GM12878 (cell line): ENCODE results near the gene BMP8B. TPM values are rescaled to one million over a fixed set of nuclear protein-coding genes. Genes with fewer than 3 reads are reported as not detected.

ENCODE experiments used
- ATAC-seq: fragments of 200-7000 bp; cut with Tn5 transposase; 3 replicates; pipeline ENCODE4 v1.9.1; 2020; ENCODE audit warnings: mild to moderate bottlenecking, moderate library complexity
- BruUV-seq: library from RNA; stranded (reverse); fragments of 400-500 nt; replicated peaks from 2 replicates; lab custom pipeline; 2021; lab: Mats Ljungman, UMichigan
- CTCF ChIA-PET: fragments of 300-600 bp; sonication (Branson Sonifier 250); formaldehyde crosslinking; extraction: SDS; loops from one replicate; lab custom pipeline; 2021; ENCODE audit warnings: inconsistent platforms; lab: Yijun Ruan, JAX
- POLR2A ChIA-PET: fragments of 350-600 bp; formaldehyde crosslinking; extraction: SDS; loops from one replicate; lab custom pipeline; 2021; ENCODE audit warnings: inconsistent platforms; lab: Charles Lee
- RAD21 ChIA-PET: fragments of 300-600 bp; sonication (Branson Sonifier 250); formaldehyde crosslinking; loops from one replicate; lab custom pipeline; 2023; ENCODE audit warnings: antibody characterized with exemption; ENCODE audit not compliant: unreplicated experiment; lab: Charles Lee
- SMC1A ChIA-PET: fragments of 300-600 bp; sonication (Branson Sonifier 250); formaldehyde crosslinking; loops from one replicate; lab custom pipeline; 2023; ENCODE audit not compliant: unreplicated experiment, uncharacterized antibody; lab: Charles Lee
- DNase-seq: peaks from one replicate; pipeline ENCODE4 v3.0.0-alpha.2; 2011; ENCODE audit warnings: low read depth, low spot score
- FAIRE-seq: peaks from 3 replicates; lab custom pipeline; 2011; peaks lifted over from hg19 to GRCh38; lab: Jason Lieb, UNC
- H2AFZ ChIP-seq: 2 replicates; pipeline ENCODE4 v1.6.0; 2011; ENCODE audit warnings: low read depth, low read length, control low read depth; ENCODE audit not compliant: control insufficient read depth
- H3K27ac ChIP-seq: 2 replicates; pipeline ENCODE4 v1.5.1; 2011; ENCODE audit warnings: control low read depth; ENCODE audit not compliant: control insufficient read depth, insufficient read depth
- H3K27me3 ChIP-seq, 2 experiments: replicated peaks in 1 of 2; 2 replicates each; pipeline versions ENCODE4 v1.6.0 to v1.6.1; 2011; ENCODE audit warnings: low read length in 1 of 2; ENCODE audit not compliant: control insufficient read depth in 2 of 2, insufficient read depth in 2 of 2
- H3K36me3 ChIP-seq, 2 experiments: 2 replicates each; pipeline ENCODE4 v1.5.1; 2011; ENCODE audit warnings: low read length in 1 of 2; ENCODE audit not compliant: control insufficient read depth in 2 of 2, insufficient read depth in 2 of 2
- H3K4me1 ChIP-seq: 2 replicates; pipeline ENCODE4 v1.6.1; 2011; ENCODE audit warnings: mild to moderate bottlenecking, low read length, moderate library complexity, mixed read lengths; ENCODE audit not compliant: control insufficient read depth, insufficient read depth
- H3K4me2 ChIP-seq: 2 replicates; pipeline ENCODE4 v1.6.0; 2011; ENCODE audit warnings: control low read depth; ENCODE audit not compliant: control insufficient read depth, insufficient read depth
- H3K4me3 ChIP-seq: fragments of 200-600 bp; sonication (generic); 2 replicates; pipeline ENCODE4 v1.5.1; 2016
- H3K79me2 ChIP-seq: 2 replicates; pipeline ENCODE4 v1.6.0; 2011; ENCODE audit warnings: low read length; ENCODE audit not compliant: control insufficient read depth, insufficient read depth
- H3K9ac ChIP-seq: 2 replicates; pipeline ENCODE4 v1.8.0; 2011; ENCODE audit warnings: low read length, control low read depth, mixed read lengths; ENCODE audit not compliant: control insufficient read depth, insufficient read depth
- H3K9me3 ChIP-seq: replicated peaks from 3 replicates; pipeline ENCODE4 v1.5.1; 2011; ENCODE audit warnings: mild to moderate bottlenecking, low read length; ENCODE audit not compliant: control insufficient read depth, insufficient read depth
- H4K20me1 ChIP-seq: 2 replicates; pipeline ENCODE4 v1.6.0; 2011; ENCODE audit not compliant: control insufficient read depth, insufficient read depth
- BACH1 ChIP-seq: fragments of 450-650 bp; IDR thresholded peaks from 2 replicates; pipeline ENCODE4 v1.6.1; 2017; ENCODE audit warnings: mild to moderate bottlenecking, borderline replicate concordance
- CHD2 ChIP-seq: IDR thresholded peaks from 2 replicates; pipeline ENCODE4 v1.6.1; 2011; ENCODE audit warnings: low read depth, low read length, improper control_type of control experiment, borderline replicate concordance
- CREB1 ChIP-seq: IDR thresholded peaks from 2 replicates; pipeline ENCODE4 v1.6.1; 2012; ENCODE audit warnings: low read depth, mild to moderate bottlenecking, inconsistent platforms
- EED ChIP-seq: sonication (generic); IDR thresholded peaks from 2 replicates; pipeline ENCODE4 v1.6.1; 2016; ENCODE audit warnings: antibody characterized with exemption, low read depth
- KDM1A ChIP-seq: fragments of 200-600 bp; sonication (generic); IDR thresholded peaks from 2 replicates; pipeline ENCODE4 v1.6.1; 2016; ENCODE audit warnings: borderline replicate concordance
- PAX5 ChIP-seq: IDR thresholded peaks from 2 replicates; pipeline ENCODE4 v1.6.1; 2011; ENCODE audit warnings: low read depth, low read length, borderline replicate concordance
- RBBP5 ChIP-seq: fragments of 200-600 bp; sonication (generic); conservative IDR thresholded peaks from 2 replicates; pipeline ENCODE4 v1.6.1; 2016
- SMC3 ChIP-seq: IDR thresholded peaks from 2 replicates; pipeline ENCODE4 v1.6.1; 2011; ENCODE audit warnings: low read length, improper control_type of control experiment, borderline replicate concordance
- SRF ChIP-seq, 2 experiments: IDR thresholded peaks; 2 replicates each; pipeline ENCODE4 v1.6.1; 2011; ENCODE audit warnings: low read depth in 2 of 2, low read length in 2 of 2, mild to moderate bottlenecking in 1 of 2, moderate library complexity in 1 of 2
- in situ Hi-C: fragments of 300-500 bp; cut with MboI; formaldehyde crosslinking; loops from 9 replicates; pipeline ENCODE4 v1.14.3; 2018; ENCODE audit warnings: mixed read lengths
- intact Hi-C: fragments of 100-400 bp; cut with micrococcal nuclease; formaldehyde crosslinking; loops from one replicate; pipeline ENCODE4 v1.14.2; 2022; ENCODE audit not compliant: unreplicated experiment
- polyA plus RNA-seq, 11 experiments: library from polyadenylated mRNA; depleted of rRNA in 4 of 11; unstranded in 6 of 11; stranded (reverse) in 5 of 11; fragments of >200 nt; fragmentation: Nextera tagmentation in 4 of 11; fragmentation: Illumina TruSeq in 1 of 11; extraction: Ambion mirVana in 4 of 11; extraction: Trizol in 1 of 11; gene quantifications; 1 replicate in 1 of 11; 2 replicates in 10 of 11; pipeline versions ENCODE4 v1.2.1 to v1.2.3, GENCODE V29; 2011 to 2016; ENCODE audit warnings: inconsistent platforms in 2 of 11, missing spikeins in 2 of 11, low read depth in 1 of 11
- total RNA-seq, 4 experiments: library from RNA; depleted of rRNA in 3 of 4; stranded (reverse); fragments of >200 nt in 3 of 4; fragmentation: Illumina TruSeq in 1 of 4; extraction: Trizol in 1 of 4; gene quantifications; 2 replicates each; pipeline versions ENCODE4 v1.2.1 to v1.2.3, GENCODE V29; 2013 to 2021
- TF ChIP-seq, protein P1 (sequence below): IDR thresholded peaks from 2 replicates; pipeline ENCODE4 v1.6.1; 2011; ENCODE audit warnings: mild to moderate bottlenecking, low read depth, low read length, moderate library complexity; ENCODE audit not compliant: insufficient replicate concordance
- TF ChIP-seq, protein P2 (sequence below): fragments of 450-650 bp; IDR thresholded peaks from 2 replicates; pipeline ENCODE4 v1.6.1; 2017; ENCODE audit warnings: mild to moderate bottlenecking, low read depth, inconsistent platforms; ENCODE audit not compliant: poor library complexity, severe bottlenecking
- TF ChIP-seq, protein P3 (sequence below): IDR thresholded peaks from 2 replicates; pipeline ENCODE4 v1.6.1; 2012; ENCODE audit warnings: low read depth, low read length, improper control_type of control experiment

Gene BMP8B
- total and polyA plus RNA-seq, 10 of the 15 experiments (the other 5 are each of a cell fraction or from before 2014, with no cell fraction given) = 0.09 to 1.2 (median 0.52) TPM

DNA sequence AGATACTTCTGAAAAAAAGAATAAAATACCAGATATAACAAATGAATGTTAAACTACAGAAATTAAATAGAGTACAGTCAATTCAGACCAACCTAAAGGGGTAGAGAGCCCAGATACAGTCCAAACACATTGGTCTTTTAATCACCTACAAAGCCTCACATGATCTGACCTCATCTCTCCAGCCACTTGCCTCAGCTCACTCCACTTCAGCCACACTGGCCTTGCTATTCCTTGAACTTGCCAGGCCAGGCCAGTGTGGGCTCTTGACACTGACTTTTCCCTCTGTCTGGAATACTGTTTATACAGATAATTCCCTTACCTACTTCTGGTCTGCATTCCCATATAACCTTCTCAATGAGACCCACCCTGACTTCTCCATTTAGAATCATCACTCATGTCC is 67.0 kb downstream of the BMP8B start:
- POLR2A ChIA-PET = no interaction called here
- in situ Hi-C loops (loop anchor here (5.0 kb wide), 1 partner anchor 114 kb away; no protein-coding TSS in a partner anchor), intact Hi-C loops (loop anchor here (2.0 to 10.0 kb wide), 3 partner anchors 49 to 257 kb away; partner anchors contain the start of gene NT5C1A)
- no peak overlapping the region for H3K4me2 ChIP-seq
- no peak overlapping the region for H3K4me3 ChIP-seq
- no peaks in the 10 kb centered on the region for H3K36me3 ChIP-seq
- H3K4me1 ChIP-seq = no peaks in the 10 kb centered on the region
- no peaks in the 10 kb centered on the region for H4K20me1 ChIP-seq
- no peaks in the 10 kb centered on the region for H3K79me2 ChIP-seq
- DNase-seq (no peak), FAIRE-seq (no peak), ATAC-seq (no peak)
- CTCF ChIA-PET = interaction anchor here (1.3 to 4.7 kb wide), 4 partner anchors 49 to 115 kb away, joined by 4 to 35 read pairs (median 16); partner anchors contain the start of gene NT5C1A
- RAD21 ChIA-PET = no interaction called here
- H3K9ac ChIP-seq = no peak overlapping the region
- TF ChIP-seq BACH1 (no peak), KDM1A (no peak), SRF (IDR thresholded peaks at IDR 0.05; ENCODE audit: low read depth in 2 of 2, low read length in 2 of 2) (no peak), RBBP5 (no peak), CREB1 (no peak), SMC3 (no peak), PAX5 (no peak), CHD2 (no peak), EED (no peak)
- TF ChIP-seq, protein P1, sequence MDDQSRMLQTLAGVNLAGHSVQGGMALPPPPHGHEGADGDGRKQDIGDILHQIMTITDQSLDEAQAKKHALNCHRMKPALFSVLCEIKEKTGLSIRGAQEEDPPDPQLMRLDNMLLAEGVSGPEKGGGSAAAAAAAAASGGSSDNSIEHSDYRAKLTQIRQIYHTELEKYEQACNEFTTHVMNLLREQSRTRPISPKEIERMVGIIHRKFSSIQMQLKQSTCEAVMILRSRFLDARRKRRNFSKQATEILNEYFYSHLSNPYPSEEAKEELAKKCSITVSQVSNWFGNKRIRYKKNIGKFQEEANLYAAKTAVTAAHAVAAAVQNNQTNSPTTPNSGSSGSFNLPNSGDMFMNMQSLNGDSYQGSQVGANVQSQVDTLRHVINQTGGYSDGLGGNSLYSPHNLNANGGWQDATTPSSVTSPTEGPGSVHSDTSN = no peak
- TF ChIP-seq, protein P2, sequence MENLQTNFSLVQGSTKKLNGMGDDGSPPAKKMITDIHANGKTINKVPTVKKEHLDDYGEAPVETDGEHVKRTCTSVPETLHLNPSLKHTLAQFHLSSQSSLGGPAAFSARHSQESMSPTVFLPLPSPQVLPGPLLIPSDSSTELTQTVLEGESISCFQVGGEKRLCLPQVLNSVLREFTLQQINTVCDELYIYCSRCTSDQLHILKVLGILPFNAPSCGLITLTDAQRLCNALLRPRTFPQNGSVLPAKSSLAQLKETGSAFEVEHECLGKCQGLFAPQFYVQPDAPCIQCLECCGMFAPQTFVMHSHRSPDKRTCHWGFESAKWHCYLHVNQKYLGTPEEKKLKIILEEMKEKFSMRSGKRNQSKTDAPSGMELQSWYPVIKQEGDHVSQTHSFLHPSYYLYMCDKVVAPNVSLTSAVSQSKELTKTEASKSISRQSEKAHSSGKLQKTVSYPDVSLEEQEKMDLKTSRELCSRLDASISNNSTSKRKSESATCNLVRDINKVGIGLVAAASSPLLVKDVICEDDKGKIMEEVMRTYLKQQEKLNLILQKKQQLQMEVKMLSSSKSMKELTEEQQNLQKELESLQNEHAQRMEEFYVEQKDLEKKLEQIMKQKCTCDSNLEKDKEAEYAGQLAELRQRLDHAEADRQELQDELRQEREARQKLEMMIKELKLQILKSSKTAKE = no peak
- TF ChIP-seq, protein P3, sequence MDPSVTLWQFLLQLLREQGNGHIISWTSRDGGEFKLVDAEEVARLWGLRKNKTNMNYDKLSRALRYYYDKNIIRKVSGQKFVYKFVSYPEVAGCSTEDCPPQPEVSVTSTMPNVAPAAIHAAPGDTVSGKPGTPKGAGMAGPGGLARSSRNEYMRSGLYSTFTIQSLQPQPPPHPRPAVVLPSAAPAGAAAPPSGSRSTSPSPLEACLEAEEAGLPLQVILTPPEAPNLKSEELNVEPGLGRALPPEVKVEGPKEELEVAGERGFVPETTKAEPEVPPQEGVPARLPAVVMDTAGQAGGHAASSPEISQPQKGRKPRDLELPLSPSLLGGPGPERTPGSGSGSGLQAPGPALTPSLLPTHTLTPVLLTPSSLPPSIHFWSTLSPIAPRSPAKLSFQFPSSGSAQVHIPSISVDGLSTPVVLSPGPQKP = no peak
- SMC1A ChIA-PET = interaction anchor here (1.3 to 2.2 kb wide), 2 partner anchors 78 to 116 kb away, joined by 3 to 8 read pairs; no protein-coding TSS in a partner anchor
- H3K9me3 ChIP-seq = no peaks in the 10 kb centered on the region
- H3K27me3 ChIP-seq = no peaks in the 10 kb centered on the region
- H3K27ac ChIP-seq = no peak overlapping the region
- no TSS peak for BruUV-seq
- H2AFZ ChIP-seq = no peak overlapping the region
